HL-60 (cell line): ENCODE measurements around the gene CUL4A.

Experiments
- DNase-seq, 2 experiments: peaks; one replicate each; pipeline ENCODE4 v3.0.0-alpha.2; 2010 to 2020; ENCODE audit warnings: low read depth in 1 of 2, low spot score in 1 of 2
- H3K27ac ChIP-seq: fragments of 250-450 bp; sonication (Bioruptor Pico); replicated peaks from 2 replicates; pipeline ENCODE4 v1.5.1; 2020; ENCODE audit warnings: mild to moderate bottlenecking, moderate library complexity
- H3K27me3 ChIP-seq: fragments of 250-450 bp; sonication (Bioruptor Pico); 2 replicates; pipeline ENCODE4 v1.5.1; 2021; ENCODE audit warnings: mild to moderate bottlenecking, moderate library complexity; ENCODE audit not compliant: insufficient read depth, poor library complexity, severe bottlenecking
- H3K4me3 ChIP-seq: replicated peaks from 2 replicates; pipeline ENCODE4 v1.5.1; 2011; ENCODE audit warnings: mild to moderate bottlenecking, control low read depth, low read length; ENCODE audit not compliant: insufficient read depth
- GABPA ChIP-seq: IDR thresholded peaks from 2 replicates; pipeline ENCODE4 v1.6.1; 2012; ENCODE audit warnings: low read depth
- POLR2AphosphoS5 ChIP-seq: IDR thresholded peaks from 2 replicates; pipeline ENCODE4 v1.6.1; 2012; ENCODE audit warnings: low read depth
- SPI1 ChIP-seq: IDR thresholded peaks from 2 replicates; pipeline ENCODE4 v1.6.1; 2012; ENCODE audit warnings: low read depth, mild to moderate bottlenecking, borderline replicate concordance
- TF ChIP-seq, protein P1 (sequence below): IDR thresholded peaks from 2 replicates; pipeline ENCODE4 v1.6.1; 2012; ENCODE audit warnings: low read depth; ENCODE audit not compliant: insufficient replicate concordance
- TF ChIP-seq, protein P2 (sequence below): IDR thresholded peaks from one replicate; pipeline ENCODE4 v1.5.1; 2011; ENCODE audit warnings: low read length, control low read depth, inconsistent platforms; ENCODE audit not compliant: insufficient read depth

Gene CUL4A

GRCh38 chr13:113288880-113289279 is 79.5 kb downstream of the CUL4A start:
- H3K27ac ChIP-seq = no peak overlapping the region
- DNase-seq = no peak
- no peak overlapping the region for H3K4me3 ChIP-seq
- TF ChIP-seq, protein P1, sequence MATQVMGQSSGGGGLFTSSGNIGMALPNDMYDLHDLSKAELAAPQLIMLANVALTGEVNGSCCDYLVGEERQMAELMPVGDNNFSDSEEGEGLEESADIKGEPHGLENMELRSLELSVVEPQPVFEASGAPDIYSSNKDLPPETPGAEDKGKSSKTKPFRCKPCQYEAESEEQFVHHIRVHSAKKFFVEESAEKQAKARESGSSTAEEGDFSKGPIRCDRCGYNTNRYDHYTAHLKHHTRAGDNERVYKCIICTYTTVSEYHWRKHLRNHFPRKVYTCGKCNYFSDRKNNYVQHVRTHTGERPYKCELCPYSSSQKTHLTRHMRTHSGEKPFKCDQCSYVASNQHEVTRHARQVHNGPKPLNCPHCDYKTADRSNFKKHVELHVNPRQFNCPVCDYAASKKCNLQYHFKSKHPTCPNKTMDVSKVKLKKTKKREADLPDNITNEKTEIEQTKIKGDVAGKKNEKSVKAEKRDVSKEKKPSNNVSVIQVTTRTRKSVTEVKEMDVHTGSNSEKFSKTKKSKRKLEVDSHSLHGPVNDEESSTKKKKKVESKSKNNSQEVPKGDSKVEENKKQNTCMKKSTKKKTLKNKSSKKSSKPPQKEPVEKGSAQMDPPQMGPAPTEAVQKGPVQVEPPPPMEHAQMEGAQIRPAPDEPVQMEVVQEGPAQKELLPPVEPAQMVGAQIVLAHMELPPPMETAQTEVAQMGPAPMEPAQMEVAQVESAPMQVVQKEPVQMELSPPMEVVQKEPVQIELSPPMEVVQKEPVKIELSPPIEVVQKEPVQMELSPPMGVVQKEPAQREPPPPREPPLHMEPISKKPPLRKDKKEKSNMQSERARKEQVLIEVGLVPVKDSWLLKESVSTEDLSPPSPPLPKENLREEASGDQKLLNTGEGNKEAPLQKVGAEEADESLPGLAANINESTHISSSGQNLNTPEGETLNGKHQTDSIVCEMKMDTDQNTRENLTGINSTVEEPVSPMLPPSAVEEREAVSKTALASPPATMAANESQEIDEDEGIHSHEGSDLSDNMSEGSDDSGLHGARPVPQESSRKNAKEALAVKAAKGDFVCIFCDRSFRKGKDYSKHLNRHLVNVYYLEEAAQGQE = no peak
- TF ChIP-seq POLR2AphosphoS5 (no peak), GABPA (no peak), SPI1 (no peak)
- TF ChIP-seq, protein P2, sequence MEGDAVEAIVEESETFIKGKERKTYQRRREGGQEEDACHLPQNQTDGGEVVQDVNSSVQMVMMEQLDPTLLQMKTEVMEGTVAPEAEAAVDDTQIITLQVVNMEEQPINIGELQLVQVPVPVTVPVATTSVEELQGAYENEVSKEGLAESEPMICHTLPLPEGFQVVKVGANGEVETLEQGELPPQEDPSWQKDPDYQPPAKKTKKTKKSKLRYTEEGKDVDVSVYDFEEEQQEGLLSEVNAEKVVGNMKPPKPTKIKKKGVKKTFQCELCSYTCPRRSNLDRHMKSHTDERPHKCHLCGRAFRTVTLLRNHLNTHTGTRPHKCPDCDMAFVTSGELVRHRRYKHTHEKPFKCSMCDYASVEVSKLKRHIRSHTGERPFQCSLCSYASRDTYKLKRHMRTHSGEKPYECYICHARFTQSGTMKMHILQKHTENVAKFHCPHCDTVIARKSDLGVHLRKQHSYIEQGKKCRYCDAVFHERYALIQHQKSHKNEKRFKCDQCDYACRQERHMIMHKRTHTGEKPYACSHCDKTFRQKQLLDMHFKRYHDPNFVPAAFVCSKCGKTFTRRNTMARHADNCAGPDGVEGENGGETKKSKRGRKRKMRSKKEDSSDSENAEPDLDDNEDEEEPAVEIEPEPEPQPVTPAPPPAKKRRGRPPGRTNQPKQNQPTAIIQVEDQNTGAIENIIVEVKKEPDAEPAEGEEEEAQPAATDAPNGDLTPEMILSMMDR = no peak
- peaks cover 2% of the 10 kb centered on the region for H3K27me3 ChIP-seq

- no peak overlapping the region for H3K27ac ChIP-seq
These were observed 81.7 kb downstream of the CUL4A start for GRCh38 chr13:113291129-113291528.

GRCh38 chr13:113292021-113292862 is 82.8 kb downstream of the CUL4A start:
- peaks cover 2% of the 10 kb centered on the region for H3K27me3 ChIP-seq
- H3K27ac ChIP-seq = no peak overlapping the region
- peak overlapping the region; percentile 11; the same call in 1 of the 2 replicates for H3K4me3 ChIP-seq
- TF ChIP-seq, protein P2 = no peak
- TF ChIP-seq, protein P1 = no peak
- TF ChIP-seq GABPA = no peak
- DNase-seq = peak in 1 of 2 experiments; percentile 33

More at GRCh38 chr13:113291129-113291528, 81.7 kb downstream of the CUL4A start:
- TF ChIP-seq, protein P1 = no peak
- no peak for TF ChIP-seq SPI1
- no peak overlapping the region for H3K4me3 ChIP-seq
- no peak for DNase-seq
- peaks cover 2% of the 10 kb centered on the region for H3K27me3 ChIP-seq
